HepG2 (cell line): Measurements from ENCODE around the gene SLC12A3. TPM values are rescaled to one million over a fixed set of nuclear protein-coding genes. Genes with fewer than 3 reads are reported as not detected.

Experiments
- ASH2L ChIP-seq: fragments of 300-600, 200-600 bp; sonication (generic); IDR thresholded peaks from 2 replicates; pipeline ENCODE4 v1.7.0; 2017; ENCODE audit warnings: low read depth, mild to moderate bottlenecking, moderate library complexity, mixed read lengths, low read length; ENCODE audit not compliant: insufficient read length
- CC2D1A ChIP-seq: sonication (generic); formaldehyde crosslinking; IDR thresholded peaks from 2 replicates; pipeline ENCODE4 v1.8.1; 2023; ENCODE audit warnings: mild to moderate bottlenecking, missing genetic modification reagents
- EHMT2 ChIP-seq: fragments of 200-600 bp; sonication (generic); IDR thresholded peaks from 2 replicates; pipeline ENCODE4 v1.7.0; 2017; ENCODE audit warnings: antibody characterized with exemption, low read depth, low read length, borderline replicate concordance
- JARID2 ChIP-seq: sonication (generic); formaldehyde crosslinking; IDR thresholded peaks from 2 replicates; pipeline ENCODE4 v1.8.1; 2023; ENCODE audit warnings: missing genetic modification reagents, inconsistent platforms; ENCODE audit not compliant: insufficient replicate concordance
- KLF15 ChIP-seq: sonication (generic); formaldehyde crosslinking; IDR thresholded peaks from 2 replicates; pipeline ENCODE4 v1.8.1; 2023; ENCODE audit warnings: borderline replicate concordance, mild to moderate bottlenecking, inconsistent platforms, missing genetic modification reagents, mixed read lengths
- KLF6 ChIP-seq: IDR thresholded peaks from 2 replicates; pipeline ENCODE4 v1.8.0; 2016; ENCODE audit warnings: missing biosample characterization, missing genetic modification reagents
- NBN ChIP-seq: fragments of 450-650 bp; conservative IDR thresholded peaks from 2 replicates; pipeline ENCODE4 v1.6.1; 2017
- NCOA2 ChIP-seq: sonication (generic); formaldehyde crosslinking; IDR thresholded peaks from 2 replicates; pipeline ENCODE4 v1.8.0; 2022; ENCODE audit warnings: inconsistent platforms
- PAX8 ChIP-seq: sonication (generic); formaldehyde crosslinking; IDR thresholded peaks from 2 replicates; pipeline ENCODE4 v1.8.0; 2022; ENCODE audit warnings: mild to moderate bottlenecking, missing genetic modification reagents, borderline replicate concordance
- SIN3A ChIP-seq: IDR thresholded peaks from 2 replicates; pipeline ENCODE4 v1.6.1; 2011; ENCODE audit warnings: low read depth, mild to moderate bottlenecking, control low read depth, low read length, borderline replicate concordance
- SNAPC2 ChIP-seq: sonication (generic); formaldehyde crosslinking; IDR thresholded peaks from 2 replicates; pipeline ENCODE4 v1.8.1; 2022; ENCODE audit warnings: mild to moderate bottlenecking, missing genetic modification reagents
- SYNCRIP ChIP-seq: fragments of 200-400 bp; formaldehyde crosslinking; IDR thresholded peaks from 2 replicates; pipeline ENCODE4 v1.6.1; 2018; ENCODE audit warnings: mild to moderate bottlenecking, low read depth, low read length; ENCODE audit not compliant: insufficient read depth
- TBL1XR1 ChIP-seq: fragments of 150-350 bp; IDR thresholded peaks from 2 replicates; pipeline ENCODE4 v1.6.1; 2014; ENCODE audit warnings: borderline replicate concordance, low read length; ENCODE audit not compliant: partially characterized antibody
- ZFP82 ChIP-seq: sonication (generic); formaldehyde crosslinking; IDR thresholded peaks from 2 replicates; pipeline ENCODE4 v1.5.1; 2020; ENCODE audit warnings: mild to moderate bottlenecking, missing genetic modification reagents, borderline replicate concordance
- ZNF253 ChIP-seq: sonication (generic); formaldehyde crosslinking; IDR thresholded peaks from 2 replicates; pipeline ENCODE4 v1.8.0; 2022; ENCODE audit warnings: mild to moderate bottlenecking, missing genetic modification reagents, borderline replicate concordance
- ZNF263 ChIP-seq: sonication (generic); formaldehyde crosslinking; IDR thresholded peaks from 2 replicates; pipeline ENCODE4 v1.4.0; 2020; ENCODE audit warnings: missing genetic modification reagents
- ZNF431 ChIP-seq: sonication (generic); formaldehyde crosslinking; IDR thresholded peaks from 2 replicates; pipeline ENCODE4 v1.9.0; 2022; ENCODE audit warnings: missing genetic modification reagents, low read depth, mild to moderate bottlenecking, borderline replicate concordance
- ZNF605 ChIP-seq: sonication (generic); formaldehyde crosslinking; IDR thresholded peaks from 2 replicates; pipeline ENCODE4 v1.8.0; 2022; ENCODE audit warnings: mild to moderate bottlenecking, missing genetic modification reagents
- ZNF841 ChIP-seq: sonication (generic); formaldehyde crosslinking; IDR thresholded peaks from 2 replicates; pipeline ENCODE4 v1.8.1; 2023; ENCODE audit warnings: missing genetic modification reagents, borderline replicate concordance
- polyA plus RNA-seq, 8 experiments: library from polyadenylated mRNA; depleted of rRNA in 3 of 8; stranded (reverse) in 7 of 8; unstranded in 1 of 8; fragments of >200 nt; fragmentation: Illumina TruSeq in 4 of 8; extraction: Trizol in 4 of 8; gene quantifications; 2 replicates each; pipeline versions ENCODE4 v1.2.1 to v1.2.3, GENCODE V29; 2011 to 2016; ENCODE audit warnings: low read depth in 4 of 8, missing spikeins in 1 of 8, mixed read lengths in 1 of 8; ENCODE audit not compliant: insufficient read depth in 1 of 8
- total RNA-seq, 5 experiments: library from RNA; depleted of rRNA; stranded (reverse); fragments of >200 nt; fragmentation: Illumina TruSeq; extraction: Trizol; gene quantifications; 2 replicates each; pipeline ENCODE4 v1.2.3, GENCODE V29; 2016; ENCODE audit warnings: low read depth in 1 of 5
- TF ChIP-seq, protein P1 (sequence below): sonication (generic); formaldehyde crosslinking; IDR thresholded peaks from 2 replicates; pipeline ENCODE4 v1.4.0; 2020; ENCODE audit warnings: missing genetic modification reagents
- TF ChIP-seq, protein P2 (sequence below): sonication (generic); formaldehyde crosslinking; IDR thresholded peaks from 2 replicates; pipeline ENCODE4 v1.5.0; 2020; ENCODE audit warnings: mild to moderate bottlenecking, missing genetic modification reagents, moderate library complexity
- TF ChIP-seq, protein P3 (sequence below): sonication (generic); formaldehyde crosslinking; IDR thresholded peaks from 2 replicates; pipeline ENCODE4 v1.4.0; 2020; ENCODE audit warnings: missing genetic modification reagents

SLC12A3 gene
- total and polyA plus RNA-seq, 2 of the 13 experiments (the other 11 are each of a cell fraction or from before 2014, with no cell fraction given): 6.2 TPM; not detected in 1

DNA sequence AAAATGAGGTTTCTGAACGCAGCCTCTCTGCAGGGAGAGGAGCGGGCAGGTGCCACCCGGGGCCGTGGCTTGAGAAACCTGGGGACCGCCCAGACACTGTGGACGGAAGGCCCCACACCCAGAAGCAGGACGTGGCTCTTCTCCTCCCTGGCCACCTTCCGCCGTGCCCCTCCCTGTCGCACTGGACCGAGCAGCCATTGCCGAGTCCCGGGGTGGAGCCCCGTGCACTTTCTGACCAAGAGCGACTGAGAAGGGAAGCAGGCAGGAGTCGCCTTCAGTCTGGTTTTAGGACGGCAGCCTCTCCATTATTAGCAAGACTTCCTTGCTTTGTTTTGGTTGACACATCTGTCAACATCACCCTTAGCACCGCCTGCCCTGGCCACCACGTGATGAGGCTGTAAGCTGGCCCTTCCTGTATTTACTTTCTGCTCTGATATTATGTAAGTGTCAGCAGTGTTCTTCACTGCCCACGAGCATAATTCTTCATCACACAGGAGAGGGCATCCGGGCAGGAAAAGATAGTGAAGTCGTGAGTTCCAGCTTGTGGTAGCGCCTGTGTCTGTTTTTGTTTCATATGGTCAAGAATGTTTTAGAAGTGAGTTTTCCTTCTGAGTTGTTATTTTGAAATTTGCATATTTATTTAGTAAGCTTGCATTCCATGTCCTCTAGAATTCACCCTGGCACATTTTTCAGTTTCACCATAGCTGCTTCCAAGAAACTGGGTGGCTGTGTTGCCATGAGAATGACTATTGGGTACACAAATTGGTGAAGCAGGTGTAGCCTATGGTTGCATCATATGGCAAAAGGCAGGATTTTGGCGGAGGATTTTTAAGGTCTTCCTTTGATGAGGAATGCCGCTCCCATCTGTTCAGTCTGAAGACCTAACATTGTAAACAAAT is 68.0 kb downstream of the SLC12A3 start (continued):
- peak; percentile 100 for TF ChIP-seq SIN3A
- TF ChIP-seq ZNF841: no peak
- TF ChIP-seq KLF6: peak; percentile 75; the same call in 1 of the 2 replicates
- TF ChIP-seq NBN: no peak
- TF ChIP-seq ZNF431 (CRISPR knock-in tag): no peak
- no peak for TF ChIP-seq EHMT2
- TF ChIP-seq, protein P1, sequence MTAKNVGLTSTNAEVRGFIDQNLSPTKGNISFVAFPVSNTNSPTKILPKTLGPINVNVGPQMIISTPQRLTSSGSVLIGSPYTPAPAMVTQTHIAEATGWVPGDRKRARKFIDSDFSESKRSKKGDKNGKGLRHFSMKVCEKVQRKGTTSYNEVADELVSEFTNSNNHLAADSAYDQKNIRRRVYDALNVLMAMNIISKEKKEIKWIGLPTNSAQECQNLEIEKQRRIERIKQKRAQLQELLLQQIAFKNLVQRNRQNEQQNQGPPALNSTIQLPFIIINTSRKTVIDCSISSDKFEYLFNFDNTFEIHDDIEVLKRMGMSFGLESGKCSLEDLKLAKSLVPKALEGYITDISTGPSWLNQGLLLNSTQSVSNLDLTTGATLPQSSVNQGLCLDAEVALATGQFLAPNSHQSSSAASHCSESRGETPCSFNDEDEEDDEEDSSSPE: peak; percentile 30; the same call in 1 of the 2 replicates
- no peak for TF ChIP-seq ZNF605 (CRISPR knock-in tag)
- TF ChIP-seq JARID2 (CRISPR knock-in tag): no peak
- TF ChIP-seq SYNCRIP: no peak
- no peak for TF ChIP-seq ZNF263 (CRISPR knock-in tag)
- no peak for TF ChIP-seq ASH2L
- no peak for TF ChIP-seq PAX8 (CRISPR knock-in tag)
- TF ChIP-seq, protein P2, sequence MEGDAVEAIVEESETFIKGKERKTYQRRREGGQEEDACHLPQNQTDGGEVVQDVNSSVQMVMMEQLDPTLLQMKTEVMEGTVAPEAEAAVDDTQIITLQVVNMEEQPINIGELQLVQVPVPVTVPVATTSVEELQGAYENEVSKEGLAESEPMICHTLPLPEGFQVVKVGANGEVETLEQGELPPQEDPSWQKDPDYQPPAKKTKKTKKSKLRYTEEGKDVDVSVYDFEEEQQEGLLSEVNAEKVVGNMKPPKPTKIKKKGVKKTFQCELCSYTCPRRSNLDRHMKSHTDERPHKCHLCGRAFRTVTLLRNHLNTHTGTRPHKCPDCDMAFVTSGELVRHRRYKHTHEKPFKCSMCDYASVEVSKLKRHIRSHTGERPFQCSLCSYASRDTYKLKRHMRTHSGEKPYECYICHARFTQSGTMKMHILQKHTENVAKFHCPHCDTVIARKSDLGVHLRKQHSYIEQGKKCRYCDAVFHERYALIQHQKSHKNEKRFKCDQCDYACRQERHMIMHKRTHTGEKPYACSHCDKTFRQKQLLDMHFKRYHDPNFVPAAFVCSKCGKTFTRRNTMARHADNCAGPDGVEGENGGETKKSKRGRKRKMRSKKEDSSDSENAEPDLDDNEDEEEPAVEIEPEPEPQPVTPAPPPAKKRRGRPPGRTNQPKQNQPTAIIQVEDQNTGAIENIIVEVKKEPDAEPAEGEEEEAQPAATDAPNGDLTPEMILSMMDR (CRISPR knock-in tag): no peak
- no peak; the same call in 1 of the 2 replicates for TF ChIP-seq ZNF253
- TF ChIP-seq TBL1XR1: no peak
- TF ChIP-seq CC2D1A (CRISPR knock-in tag): 0 out of 2 replicates have a peak, but pooled peaks have one; percentile 85
- TF ChIP-seq, protein P3, sequence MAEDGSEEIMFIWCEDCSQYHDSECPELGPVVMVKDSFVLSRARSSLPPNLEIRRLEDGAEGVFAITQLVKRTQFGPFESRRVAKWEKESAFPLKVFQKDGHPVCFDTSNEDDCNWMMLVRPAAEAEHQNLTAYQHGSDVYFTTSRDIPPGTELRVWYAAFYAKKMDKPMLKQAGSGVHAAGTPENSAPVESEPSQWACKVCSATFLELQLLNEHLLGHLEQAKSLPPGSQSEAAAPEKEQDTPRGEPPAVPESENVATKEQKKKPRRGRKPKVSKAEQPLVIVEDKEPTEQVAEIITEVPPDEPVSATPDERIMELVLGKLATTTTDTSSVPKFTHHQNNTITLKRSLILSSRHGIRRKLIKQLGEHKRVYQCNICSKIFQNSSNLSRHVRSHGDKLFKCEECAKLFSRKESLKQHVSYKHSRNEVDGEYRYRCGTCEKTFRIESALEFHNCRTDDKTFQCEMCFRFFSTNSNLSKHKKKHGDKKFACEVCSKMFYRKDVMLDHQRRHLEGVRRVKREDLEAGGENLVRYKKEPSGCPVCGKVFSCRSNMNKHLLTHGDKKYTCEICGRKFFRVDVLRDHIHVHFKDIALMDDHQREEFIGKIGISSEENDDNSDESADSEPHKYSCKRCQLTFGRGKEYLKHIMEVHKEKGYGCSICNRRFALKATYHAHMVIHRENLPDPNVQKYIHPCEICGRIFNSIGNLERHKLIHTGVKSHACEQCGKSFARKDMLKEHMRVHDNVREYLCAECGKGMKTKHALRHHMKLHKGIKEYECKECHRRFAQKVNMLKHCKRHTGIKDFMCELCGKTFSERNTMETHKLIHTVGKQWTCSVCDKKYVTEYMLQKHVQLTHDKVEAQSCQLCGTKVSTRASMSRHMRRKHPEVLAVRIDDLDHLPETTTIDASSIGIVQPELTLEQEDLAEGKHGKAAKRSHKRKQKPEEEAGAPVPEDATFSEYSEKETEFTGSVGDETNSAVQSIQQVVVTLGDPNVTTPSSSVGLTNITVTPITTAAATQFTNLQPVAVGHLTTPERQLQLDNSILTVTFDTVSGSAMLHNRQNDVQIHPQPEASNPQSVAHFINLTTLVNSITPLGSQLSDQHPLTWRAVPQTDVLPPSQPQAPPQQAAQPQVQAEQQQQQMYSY: no peak
- TF ChIP-seq ZFP82 (CRISPR knock-in tag): no peak
- peak; percentile 61; the same call in 1 of the 2 replicates for TF ChIP-seq NCOA2 (CRISPR knock-in tag)
- TF ChIP-seq SNAPC2 (CRISPR knock-in tag): peak; percentile 71; the same call in 1 of the 2 replicates
- TF ChIP-seq KLF15 (CRISPR knock-in tag): no peak
